T-helper 2 cell treated with Interferon-gamma antibody and Interleukin-4, amounts not matched to agents 100 ng/mL and 5 ng/mL, for 36 hours (primary cell): ENCODE data around the gene RABEPK. TPM values are rescaled to one million over a fixed set of nuclear protein-coding genes. Genes with fewer than 3 reads are reported as not detected.
"Not testable (repeated sequence)": the region's sequence is repeated elsewhere in the genome, so short reads cannot be mapped to it uniquely, and the experiment has no call there.

ENCODE experiments used
- intact Hi-C: fragments of 100-400 bp; cut with micrococcal nuclease; formaldehyde crosslinking; loops from one replicate; pipeline ENCODE4 v1.15.1; 2023
- total RNA-seq: library from RNA; stranded (reverse); gene quantifications from 2 replicates; pipeline ENCODE4 v1.2.3, GENCODE V29; 2022

Gene RABEPK
- total RNA-seq, 1 donor from 2014 or later, result 19.8 TPM

GRCh38 chr9:125190361-125190801, 10.0 kb upstream of the RABEPK start:
- intact Hi-C loops, result loop anchor here (1.0 to 5.0 kb wide), 3 partner anchors 63 to 249 kb away; partner anchors contain the start of genes GAPVD1 and GOLGA1

- intact Hi-C loops, result loop anchor here (5.0 kb wide), 1 partner anchor 67 kb away; no protein-coding TSS in a partner anchor
Observed at GRCh38 chr9:125194466-125194865, 5.9 kb upstream of the RABEPK start.

DNA sequence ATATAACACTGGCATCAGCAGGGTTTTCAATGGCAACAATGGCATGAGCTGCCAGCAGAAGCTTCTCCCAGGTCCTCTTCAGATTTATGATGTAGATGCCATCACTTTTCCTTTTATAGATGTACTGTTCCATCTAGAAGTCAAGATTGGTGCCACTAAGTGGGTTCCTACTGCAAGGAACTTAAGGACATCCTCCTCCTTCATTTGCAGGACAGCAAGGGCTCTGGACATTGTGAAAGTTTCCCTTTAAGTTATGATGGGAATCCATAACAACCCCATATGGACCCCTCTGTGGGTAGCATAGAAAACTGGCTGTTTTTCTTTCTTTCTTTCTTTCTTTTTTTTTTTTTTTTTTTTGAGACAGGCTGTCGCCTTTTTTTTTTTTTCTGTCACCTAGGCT, 4.8 kb upstream of the RABEPK start:
- intact Hi-C loops, result not testable (repeated sequence)

GRCh38 chr9:125202846-125203618, 2.7 kb downstream of the RABEPK start:
- intact Hi-C loops, result no loop called here

GRCh38 chr9:125204477-125204876, 4.1 kb downstream of the RABEPK start:
- intact Hi-C loops, result no loop called here

DNA sequence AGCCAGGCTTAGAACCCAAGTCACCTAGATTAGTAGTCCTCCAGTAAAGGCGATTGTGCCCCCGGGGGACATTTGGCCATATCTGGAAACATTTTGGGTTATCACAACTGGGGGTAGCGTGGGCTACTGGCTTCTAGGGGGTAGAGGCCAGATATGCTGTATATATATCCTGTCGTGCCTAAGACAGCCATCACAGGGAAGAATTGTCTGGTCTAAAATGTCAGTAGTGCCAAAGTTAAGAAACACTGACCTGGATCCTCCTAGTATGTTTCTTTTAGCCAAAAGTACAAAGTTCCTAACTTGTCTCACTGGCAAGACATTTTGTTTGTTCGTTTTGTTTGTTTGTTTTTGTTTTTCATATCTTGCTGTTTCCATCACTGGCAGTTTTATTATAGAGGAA, 13.8 kb downstream of the RABEPK start:
- intact Hi-C loops, result no loop called here

DNA sequence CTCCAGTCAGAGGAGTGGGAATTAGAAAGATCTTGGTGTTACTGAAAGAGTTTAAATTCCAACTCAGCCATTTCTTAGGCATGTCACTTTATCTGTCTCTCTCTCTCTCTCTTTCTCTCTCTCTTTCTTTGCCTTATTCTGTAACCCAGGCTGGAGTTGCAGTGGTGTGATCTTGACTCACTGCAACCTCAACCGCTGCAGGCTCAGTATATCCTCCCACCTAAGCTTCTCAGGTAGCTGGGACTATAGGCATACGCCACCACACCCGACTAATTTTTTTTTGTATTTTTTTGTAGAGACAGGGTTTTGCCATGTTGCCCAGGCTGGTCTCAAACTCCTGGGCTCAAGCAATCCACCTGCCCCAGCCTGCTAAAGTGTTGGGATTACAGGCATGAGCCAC, 18.3 kb downstream of the RABEPK start:
- intact Hi-C loops, result no loop called here

GRCh38 chr9:125224858-125225257, 24.5 kb downstream of the RABEPK start:
- intact Hi-C loops, result not testable (repeated sequence)

DNA sequence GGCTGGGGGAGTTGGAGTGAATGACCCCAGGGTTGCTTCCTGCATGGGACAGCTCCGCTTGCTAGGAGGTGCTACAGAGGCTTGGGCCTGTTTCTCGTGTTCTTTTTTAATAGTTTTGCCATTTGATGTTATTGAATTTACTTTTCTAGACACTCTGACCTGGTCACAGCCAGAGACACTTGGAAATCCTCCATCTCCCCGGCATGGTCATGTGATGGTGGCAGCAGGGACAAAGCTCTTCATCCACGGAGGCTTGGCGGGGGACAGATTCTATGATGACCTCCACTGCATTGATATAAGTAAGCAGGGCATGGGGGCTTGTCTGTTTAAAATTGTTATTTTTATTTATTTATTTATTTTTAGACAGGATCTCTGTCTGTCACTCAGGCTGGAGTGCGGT, 27.4 kb downstream of the RABEPK start:
- intact Hi-C loops, result no loop called here

DNA sequence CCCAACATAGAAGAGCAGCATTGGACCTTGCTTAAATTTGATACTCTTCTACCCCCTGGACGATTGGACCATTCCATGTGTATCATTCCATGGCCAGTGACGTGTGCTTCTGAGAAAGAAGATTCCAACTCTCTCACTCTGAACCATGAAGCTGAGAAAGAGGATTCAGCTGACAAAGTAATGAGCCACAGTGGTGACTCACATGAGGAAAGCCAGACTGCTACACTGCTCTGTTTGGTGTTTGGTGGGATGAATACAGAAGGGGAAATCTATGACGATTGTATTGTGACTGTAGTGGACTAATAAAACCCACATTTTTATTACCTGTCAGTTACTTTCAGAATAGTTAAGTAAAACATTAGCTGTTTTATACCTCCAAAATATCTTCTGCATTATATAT, 33.3 kb downstream of the RABEPK start:
- intact Hi-C loops, result no loop called here

- intact Hi-C loops, result not testable (repeated sequence)
Observed at GRCh38 chr9:125234099-125234498, 33.8 kb downstream of the RABEPK start.

- intact Hi-C loops, result no loop called here
Observed at GRCh38 chr9:125235804-125236519, 35.6 kb downstream of the RABEPK start.

GRCh38 chr9:125236520-125237159, 36.3 kb downstream of the RABEPK start:
- intact Hi-C loops, result not testable (repeated sequence)

- intact Hi-C loops, result no loop called here
Observed at GRCh38 chr9:125238127-125238914, 38.0 kb downstream of the RABEPK start.

DNA sequence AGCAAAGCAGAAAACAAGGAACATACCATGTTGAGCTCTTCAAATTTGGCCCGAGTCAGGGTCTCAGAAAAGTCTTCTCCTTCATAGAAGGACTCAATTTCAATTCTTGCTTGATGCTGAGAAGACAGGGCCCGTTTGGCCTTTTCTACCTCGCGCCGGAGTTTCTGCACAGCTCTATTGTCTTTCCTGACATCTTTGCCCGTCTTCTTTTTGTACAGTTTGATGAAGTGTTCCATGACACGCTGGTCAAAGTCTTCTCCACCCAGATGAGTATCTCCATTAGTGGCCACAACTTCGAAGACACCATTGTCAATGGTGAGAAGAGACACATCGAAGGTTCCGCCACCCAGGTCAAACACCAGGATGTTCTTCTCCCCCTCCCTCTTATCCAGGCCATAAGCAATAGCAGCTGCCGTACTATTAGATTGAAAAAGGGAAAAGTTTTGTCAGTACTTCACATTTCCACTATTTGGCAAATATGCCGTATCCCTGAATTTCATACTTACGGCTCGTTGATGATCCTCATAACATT, 38.6 kb downstream of the RABEPK start:
- intact Hi-C loops, result no loop called here

- intact Hi-C loops, result loop anchor here (2.0 kb wide), 2 partner anchors 299 to 469 kb away; partner anchors contain the start of genes GOLGA1 and NR6A1
Observed at GRCh38 chr9:125239631-125240597, 39.6 kb downstream of the RABEPK start.

GRCh38 chr9:125240649-125240999, 40.3 kb downstream of the RABEPK start:
- intact Hi-C loops, result loop anchor here (2.0 kb wide), 2 partner anchors 300 to 470 kb away; partner anchors contain the start of genes GOLGA1 and NR6A1

GRCh38 chr9:125241000-125241862, 40.9 kb downstream of the RABEPK start, which contains the start of gene HSPA5:
HSPA5 (minus strand) TSS chr9:125241343; CDS start chr9:125241126, 217 bp downstream.
- intact Hi-C loops, result loop anchor here (1.0 to 2.0 kb wide), 7 partner anchors 20 to 470 kb away; partner anchors contain the start of genes ARPC5L, GAPVD1, GOLGA1 and NR6A1
